ENCODE measurements around the gene LOXL1. TPM values are rescaled to one million over a fixed set of nuclear protein-coding genes. Genes with fewer than 3 reads are reported as not detected.

LOXL1 gene
- total RNA-seq, 1 donor from 2014 or later = 67.2 TPM

DNA sequence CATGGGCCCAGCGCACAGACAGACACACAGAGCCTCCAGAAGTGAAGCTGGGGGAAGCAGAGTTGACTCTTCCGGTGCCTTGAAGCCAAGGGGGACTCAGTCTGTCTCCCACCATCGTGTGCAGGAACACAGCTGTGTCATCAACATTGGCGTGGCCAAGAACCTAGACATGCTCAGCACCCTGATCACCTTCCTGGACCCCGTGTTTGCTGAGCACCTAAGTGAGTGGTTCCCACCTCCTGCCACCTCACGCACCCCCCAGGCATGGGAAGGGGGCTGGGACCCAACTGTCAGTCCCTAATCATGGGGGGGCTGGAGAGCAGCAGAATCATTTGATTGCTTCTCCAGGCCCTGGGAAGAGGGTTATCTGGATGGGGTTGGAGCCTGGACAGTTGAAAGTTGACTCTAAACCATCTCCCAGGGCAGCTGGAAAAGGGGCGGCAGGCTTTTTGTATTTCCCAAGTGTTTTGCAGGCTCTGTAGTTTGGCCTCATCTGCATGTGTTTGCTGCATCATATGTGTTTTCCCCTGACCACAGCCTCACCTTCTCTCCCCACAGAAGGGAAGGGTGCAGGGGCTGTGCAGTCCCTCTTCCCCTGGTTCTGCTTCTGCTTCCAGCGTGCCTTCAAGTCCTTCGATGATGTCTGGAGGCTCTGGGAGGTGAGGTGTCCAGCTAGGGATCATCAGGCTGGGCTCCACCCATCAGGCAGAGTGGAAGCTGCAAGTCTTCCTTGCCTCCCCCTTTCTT is 40.1 kb upstream of the LOXL1 start:
- Histone ChIP-seq H3K36me3 (ENCODE audit: control insufficient read depth, insufficient read depth, low read length) (no peaks in the 10 kb centered on the region), H3K4me3 (ENCODE audit: low read depth, low read length) (no peak overlapping the region), H3K27me3 (ENCODE audit: control insufficient read depth, insufficient read depth, low read length) (peaks cover 13% of the 10 kb centered on the region)
- TF ChIP-seq, protein P1, sequence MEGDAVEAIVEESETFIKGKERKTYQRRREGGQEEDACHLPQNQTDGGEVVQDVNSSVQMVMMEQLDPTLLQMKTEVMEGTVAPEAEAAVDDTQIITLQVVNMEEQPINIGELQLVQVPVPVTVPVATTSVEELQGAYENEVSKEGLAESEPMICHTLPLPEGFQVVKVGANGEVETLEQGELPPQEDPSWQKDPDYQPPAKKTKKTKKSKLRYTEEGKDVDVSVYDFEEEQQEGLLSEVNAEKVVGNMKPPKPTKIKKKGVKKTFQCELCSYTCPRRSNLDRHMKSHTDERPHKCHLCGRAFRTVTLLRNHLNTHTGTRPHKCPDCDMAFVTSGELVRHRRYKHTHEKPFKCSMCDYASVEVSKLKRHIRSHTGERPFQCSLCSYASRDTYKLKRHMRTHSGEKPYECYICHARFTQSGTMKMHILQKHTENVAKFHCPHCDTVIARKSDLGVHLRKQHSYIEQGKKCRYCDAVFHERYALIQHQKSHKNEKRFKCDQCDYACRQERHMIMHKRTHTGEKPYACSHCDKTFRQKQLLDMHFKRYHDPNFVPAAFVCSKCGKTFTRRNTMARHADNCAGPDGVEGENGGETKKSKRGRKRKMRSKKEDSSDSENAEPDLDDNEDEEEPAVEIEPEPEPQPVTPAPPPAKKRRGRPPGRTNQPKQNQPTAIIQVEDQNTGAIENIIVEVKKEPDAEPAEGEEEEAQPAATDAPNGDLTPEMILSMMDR (IDR thresholded peaks at IDR 0.05; ENCODE audit: insufficient read depth, low read length, poor library complexity, severe bottlenecking) = no peak
- no peak for DNase-seq (ENCODE audit: low read depth)

DNA sequence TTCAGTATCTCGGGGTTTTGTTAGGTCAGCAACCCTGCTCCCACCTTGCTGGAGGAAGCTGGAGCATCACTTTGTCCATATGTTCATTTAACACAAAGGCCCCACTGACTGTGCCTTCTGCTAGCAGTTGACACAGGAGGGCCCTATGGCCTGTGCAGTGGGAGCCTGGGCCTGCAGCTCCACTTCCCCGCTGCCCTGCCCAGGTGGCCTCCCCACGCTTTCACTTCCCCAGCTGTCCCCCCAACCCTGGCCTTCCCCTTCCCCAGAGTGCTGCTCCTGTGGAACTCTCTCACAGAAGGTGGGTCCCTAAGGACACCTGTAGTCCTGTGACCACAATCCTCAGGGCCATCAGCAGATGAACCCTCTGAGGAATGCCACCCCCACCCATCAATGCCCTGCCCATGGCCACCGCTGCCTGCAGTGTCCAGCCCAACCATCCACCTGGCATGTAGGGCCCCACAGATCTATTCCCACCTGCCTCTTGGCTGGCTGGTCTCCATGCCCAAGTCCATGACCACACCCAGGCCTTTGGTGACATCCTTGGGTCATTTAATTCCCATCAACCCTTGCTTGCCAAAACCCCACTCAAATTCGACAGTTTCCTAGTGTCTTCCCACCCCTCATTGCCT is 39.4 kb upstream of the LOXL1 start:
- Histone ChIP-seq H3K4me3 (ENCODE audit: low read depth, low read length) (no peak overlapping the region), H3K36me3 (ENCODE audit: control insufficient read depth, insufficient read depth, low read length) (no peaks in the 10 kb centered on the region), H3K27me3 (ENCODE audit: control insufficient read depth, insufficient read depth, low read length) (peaks cover 13% of the 10 kb centered on the region)
- DNase-seq (ENCODE audit: low read depth) = no peak
- TF ChIP-seq, protein P1 (IDR thresholded peaks at IDR 0.05; ENCODE audit: insufficient read depth, low read length, poor library complexity, severe bottlenecking) = no peak

DNA sequence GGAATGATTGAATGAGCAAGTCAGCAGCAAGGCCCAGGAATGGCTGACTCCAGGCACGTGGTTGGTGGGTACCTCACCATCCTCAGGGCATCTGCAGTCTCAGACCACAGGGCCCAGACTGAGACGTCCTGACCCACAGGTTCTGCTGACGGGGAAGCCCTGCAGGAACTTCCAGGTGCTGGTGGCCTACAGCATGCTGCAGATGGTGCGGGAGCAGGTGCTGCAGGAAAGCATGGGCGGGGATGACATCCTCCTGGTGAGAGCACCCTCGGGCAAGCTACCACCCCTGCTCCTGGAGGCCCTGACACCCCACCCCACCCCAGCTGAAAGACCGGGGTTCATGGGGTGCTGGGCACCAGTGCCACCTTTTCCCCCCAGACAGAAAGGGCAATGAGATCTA is 38.8 kb upstream of the LOXL1 start:
- no peaks in the 10 kb centered on the region for H3K36me3 ChIP-seq (ENCODE audit: control insufficient read depth, insufficient read depth, low read length)
- TF ChIP-seq, protein P1 (IDR thresholded peaks at IDR 0.05; ENCODE audit: insufficient read depth, low read length, poor library complexity, severe bottlenecking) = no peak
- no peak for DNase-seq (ENCODE audit: low read depth)
- H3K27me3 ChIP-seq (ENCODE audit: control insufficient read depth, insufficient read depth, low read length) = peaks cover 10% of the 10 kb centered on the region
- no peak overlapping the region for H3K4me3 ChIP-seq (ENCODE audit: low read depth, low read length)

DNA sequence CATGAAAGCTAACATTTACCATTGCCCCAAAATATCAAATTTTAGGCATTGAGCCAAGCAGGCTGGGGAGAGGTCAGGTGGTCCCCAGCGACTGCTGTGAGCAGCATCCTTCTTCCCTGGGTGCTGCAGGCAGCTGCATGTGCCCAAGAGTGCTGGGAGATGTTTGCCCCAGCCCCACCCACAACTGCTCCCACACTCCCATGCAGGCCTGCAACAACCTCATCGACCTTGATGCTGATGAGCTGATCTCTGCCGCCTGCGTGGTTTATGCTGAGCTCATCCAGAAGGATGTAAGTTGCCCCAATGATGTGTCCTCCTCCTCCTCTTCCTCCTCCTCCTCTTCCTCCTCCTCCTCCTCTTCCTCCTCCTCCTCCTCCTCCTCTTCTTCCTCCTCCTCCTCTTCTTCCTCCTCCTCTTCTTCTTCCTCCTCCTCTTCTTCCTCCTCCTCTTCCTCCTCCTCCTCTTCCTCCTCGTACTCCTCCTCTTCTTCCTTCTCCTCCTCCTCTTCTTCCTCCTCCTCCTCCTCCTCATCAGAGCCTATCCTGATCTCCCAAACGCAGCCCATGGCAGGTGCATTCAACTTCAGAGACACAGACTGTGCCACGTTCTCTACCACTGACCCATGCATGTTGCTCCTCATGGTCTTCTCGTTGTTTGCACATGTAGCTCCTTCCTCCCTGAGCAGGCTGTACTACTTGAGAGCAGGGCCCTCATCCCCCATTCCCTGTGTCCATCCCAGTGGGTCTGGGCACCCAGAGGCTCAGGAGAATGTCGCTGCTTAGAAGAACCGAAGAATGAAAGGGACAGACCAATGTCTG is 37.8 kb upstream of the LOXL1 start:
- TF ChIP-seq, protein P1 (IDR thresholded peaks at IDR 0.05; ENCODE audit: insufficient read depth, low read length, poor library complexity, severe bottlenecking) = no peak
- Histone ChIP-seq H3K4me3 (ENCODE audit: low read depth, low read length) (no peak overlapping the region), H3K36me3 (ENCODE audit: control insufficient read depth, insufficient read depth, low read length) (no peaks in the 10 kb centered on the region), H3K27me3 (ENCODE audit: control insufficient read depth, insufficient read depth, low read length) (peaks cover 10% of the 10 kb centered on the region)
- DNase-seq (ENCODE audit: low read depth) = no peak

DNA sequence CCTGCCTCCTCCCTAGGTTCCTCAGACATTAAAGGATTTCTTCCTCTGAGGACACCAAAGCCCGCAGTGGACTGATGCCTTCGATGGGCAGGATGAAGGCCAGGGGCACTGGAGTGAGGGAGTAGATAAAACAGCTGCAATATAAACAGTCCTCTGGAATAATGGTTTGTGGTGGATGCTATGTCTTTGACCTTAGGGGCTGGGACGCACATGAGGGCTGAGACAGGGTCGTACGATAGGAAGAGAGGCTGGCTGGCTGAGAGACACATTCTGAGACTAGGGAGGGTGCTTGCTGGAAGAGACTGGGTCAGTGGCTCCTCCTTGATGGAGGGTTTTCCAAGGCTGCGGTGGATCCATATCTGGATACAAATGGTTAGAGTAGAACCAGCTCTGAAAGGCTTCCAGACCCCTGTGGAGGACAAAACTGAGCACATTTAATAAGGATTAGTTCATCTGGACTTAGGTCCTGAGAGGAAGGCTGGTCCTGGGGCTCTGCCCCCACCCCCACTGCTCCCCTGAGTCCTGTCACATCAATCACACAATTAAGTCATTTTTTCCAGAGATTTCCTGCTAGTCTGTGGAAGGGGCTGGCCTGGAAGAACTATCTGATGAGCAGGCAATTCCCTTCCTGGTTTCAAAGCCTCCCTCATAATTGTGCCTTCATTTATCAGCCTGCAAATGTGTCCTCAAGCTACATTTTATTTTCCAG is 37.1 kb upstream of the LOXL1 start:
- no peaks in the 10 kb centered on the region for H3K36me3 ChIP-seq (ENCODE audit: control insufficient read depth, insufficient read depth, low read length)
- no peak for DNase-seq (ENCODE audit: low read depth)
- H3K27me3 ChIP-seq (ENCODE audit: control insufficient read depth, insufficient read depth, low read length) = peaks cover 10% of the 10 kb centered on the region
- TF ChIP-seq, protein P1 (IDR thresholded peaks at IDR 0.05; ENCODE audit: insufficient read depth, low read length, poor library complexity, severe bottlenecking) = no peak
- no peak overlapping the region for H3K4me3 ChIP-seq (ENCODE audit: low read depth, low read length)
